Transverse colon (tissue), 4 donors: Measurements from ENCODE around the gene VWA8. TPM values are rescaled to one million over a fixed set of nuclear protein-coding genes. Genes with fewer than 3 reads are reported as not detected.

Experiments used
- DNase-seq: peaks from one replicate; pipeline ENCODE4 v3.0.0-alpha.2; 2019
- H3K27ac ChIP-seq, 4 donors: fragments of 200-600 bp; sonication (generic); 2 replicates each; pipeline ENCODE4 v1.5.1; 2016 to 2018; ENCODE audit warnings: inconsistent platforms in 4 of 4
- H3K27me3 ChIP-seq: fragments of 200-600 bp; sonication (generic); 2 replicates; pipeline ENCODE4 v1.5.1; 2017; ENCODE audit warnings: inconsistent platforms
- H3K36me3 ChIP-seq, 4 donors: fragments of 200-600 bp; sonication (generic); 2 replicates each; pipeline ENCODE4 v1.5.1; 2017 to 2019; ENCODE audit warnings: inconsistent platforms in 4 of 4
- H3K4me1 ChIP-seq, 4 donors: fragments of 200-600 bp; sonication (generic); 2 replicates each; pipeline ENCODE4 v1.5.1; 2017 to 2020; ENCODE audit warnings: inconsistent platforms in 4 of 4
- H3K4me3 ChIP-seq, 4 donors: fragments of 200-600 bp; sonication (generic); 1 replicate in 1 of 4; 2 replicates in 3 of 4; pipeline versions ENCODE4 v1.5.1 to v1.6.1; 2017 to 2019; ENCODE audit warnings: inconsistent platforms in 4 of 4
- H3K9me3 ChIP-seq, 2 donors: fragments of 200-600 bp; sonication (generic); 2 replicates each; pipeline ENCODE4 v1.5.1; 2017 to 2019; ENCODE audit warnings: inconsistent platforms in 2 of 2
- EP300 ChIP-seq: sonication (generic); formaldehyde crosslinking; IDR thresholded peaks from one replicate; pipeline ENCODE4 v1.6.1; 2017; ENCODE audit warnings: antibody characterized with exemption, low read depth
- POLR2A ChIP-seq: fragments of 450-650 bp; IDR thresholded peaks from one replicate; pipeline ENCODE4 v1.6.1; 2016; ENCODE audit warnings: antibody characterized with exemption, mild to moderate bottlenecking, moderate library complexity
- POLR2AphosphoS5 ChIP-seq, 3 donors: sonication (generic); formaldehyde crosslinking; IDR thresholded peaks; one replicate each; pipeline ENCODE4 v1.6.1; 2016; ENCODE audit warnings: antibody characterized with exemption in 3 of 3
- WGBS, 2 donors: methylation state at CpG; one replicate each; pipeline ENCODE4 v1.1.5; 2018; ENCODE audit warnings: low coverage in 1 of 2; 5-methylcytosine and 5-hydroxymethylcytosine counted together
- in situ Hi-C, 4 donors: fragments of 200-750 bp; cut with MboI; loops; one replicate each; pipeline versions ENCODE4 v1.15.0 to v1.15.1; 2017; ENCODE audit warnings: low sequenced_read_pairs in 3 of 4, low pct_ligation_motif_present in 1 of 4, low pct_unique_long_range_greater_than_20kb in 1 of 4
- intact Hi-C: fragments of 100-400 bp; cut with DNase I; formaldehyde crosslinking; loops from one replicate; pipeline ENCODE4 v1.15.1; 2023; ENCODE audit warnings: low total_unique reads
- total RNA-seq, 4 donors: library from RNA; depleted of rRNA; stranded (reverse); fragments of >200 nt; gene quantifications; one replicate each; pipeline ENCODE4 v1.1.0, GENCODE V29; 2016
- TF ChIP-seq, protein P1 (sequence below), 5 experiments: fragments of 200-600 bp in 3 of 5; fragments of 450-650 bp in 2 of 5; sonication (generic) in 3 of 5; IDR thresholded peaks; 1 replicate in 2 of 5; 2 replicates in 3 of 5; pipeline ENCODE4 v1.5.1; 2016 to 2017; ENCODE audit warnings: antibody characterized with exemption in 5 of 5, inconsistent platforms in 3 of 5, mild to moderate bottlenecking in 2 of 5, moderate library complexity in 1 of 5

The VWA8 gene
- total RNA-seq, 4 donors from 2014 or later: 12.7 to 65.1 (median 35.0) TPM

- in situ Hi-C loops (no loop called here), intact Hi-C loops (no loop called here)
- no peaks in the 10 kb centered on the region for H3K9me3 ChIP-seq
- no peak for DNase-seq
- H3K4me3 ChIP-seq: no peak overlapping the region
- H3K27me3 ChIP-seq: no peaks in the 10 kb centered on the region
- H3K4me1 ChIP-seq: peaks cover 0 to 6% (median 2%) of the 10 kb centered on the region in 4 donors
- TF ChIP-seq, protein P1, sequence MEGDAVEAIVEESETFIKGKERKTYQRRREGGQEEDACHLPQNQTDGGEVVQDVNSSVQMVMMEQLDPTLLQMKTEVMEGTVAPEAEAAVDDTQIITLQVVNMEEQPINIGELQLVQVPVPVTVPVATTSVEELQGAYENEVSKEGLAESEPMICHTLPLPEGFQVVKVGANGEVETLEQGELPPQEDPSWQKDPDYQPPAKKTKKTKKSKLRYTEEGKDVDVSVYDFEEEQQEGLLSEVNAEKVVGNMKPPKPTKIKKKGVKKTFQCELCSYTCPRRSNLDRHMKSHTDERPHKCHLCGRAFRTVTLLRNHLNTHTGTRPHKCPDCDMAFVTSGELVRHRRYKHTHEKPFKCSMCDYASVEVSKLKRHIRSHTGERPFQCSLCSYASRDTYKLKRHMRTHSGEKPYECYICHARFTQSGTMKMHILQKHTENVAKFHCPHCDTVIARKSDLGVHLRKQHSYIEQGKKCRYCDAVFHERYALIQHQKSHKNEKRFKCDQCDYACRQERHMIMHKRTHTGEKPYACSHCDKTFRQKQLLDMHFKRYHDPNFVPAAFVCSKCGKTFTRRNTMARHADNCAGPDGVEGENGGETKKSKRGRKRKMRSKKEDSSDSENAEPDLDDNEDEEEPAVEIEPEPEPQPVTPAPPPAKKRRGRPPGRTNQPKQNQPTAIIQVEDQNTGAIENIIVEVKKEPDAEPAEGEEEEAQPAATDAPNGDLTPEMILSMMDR (IDR thresholded peaks at IDR 0.05): no peak
- no peak for TF ChIP-seq EP300
- no peak overlapping the region for H3K27ac ChIP-seq
- H3K36me3 ChIP-seq: no peaks in the 10 kb centered on the region
Observed at GRCh38 chr13:41596190-41596589, 364.7 kb downstream of the VWA8 start.

GRCh38 chr13:41595298-41595697 lies 365.6 kb downstream of the VWA8 start:
- in situ Hi-C loops: no loop called here
- H3K9me3 ChIP-seq: no peaks in the 10 kb centered on the region
- intact Hi-C loops: no loop called here
- H3K27ac ChIP-seq: no peak overlapping the region
- TF ChIP-seq POLR2A (no peak), POLR2AphosphoS5 (IDR thresholded peaks at IDR 0.05) (no peak), EP300 (no peak)
- TF ChIP-seq, protein P1 (IDR thresholded peaks at IDR 0.05): no peak
- no peak overlapping the region for H3K4me3 ChIP-seq
- DNase-seq: no peak
- WGBS, 2 donors: 63 to 79% methylated on average over 1 of the region's 1 CpG
- no peaks in the 10 kb centered on the region for H3K36me3 ChIP-seq
- H3K27me3 ChIP-seq: no peaks in the 10 kb centered on the region
- H3K4me1 ChIP-seq: peaks cover 0 to 6% (median 2%) of the 10 kb centered on the region in 4 donors

- 78 to 89% methylated on average over 2 to 3 of the region's 3 CpGs for WGBS, 2 donors
- intact Hi-C loops: no loop called here
Observed at GRCh38 chr13:41590643-41591042, 370.3 kb downstream of the VWA8 start.

GRCh38 chr13:41590122-41590521 lies 370.8 kb downstream of the VWA8 start:
- no peak for DNase-seq
- Histone ChIP-seq H3K4me1 (no peaks in the 10 kb centered on the region), H3K27ac (no peak overlapping the region), H3K4me3 (no peak overlapping the region), H3K9me3 (no peaks in the 10 kb centered on the region), H3K27me3 (no peaks in the 10 kb centered on the region), H3K36me3 (peaks cover 0 to 3% (median 0%) of the 10 kb centered on the region in 4 donors)
- TF ChIP-seq, protein P1 (IDR thresholded peaks at IDR 0.05): no peak
- TF ChIP-seq EP300 (no peak), POLR2A (no peak), POLR2AphosphoS5 (IDR thresholded peaks at IDR 0.05) (no peak)
- in situ Hi-C loops: no loop called here
- intact Hi-C loops: no loop called here

More at GRCh38 chr13:41590643-41591042, 370.3 kb downstream of the VWA8 start:
- H3K9me3 ChIP-seq: no peaks in the 10 kb centered on the region
- no peak for TF ChIP-seq POLR2AphosphoS5 (IDR thresholded peaks at IDR 0.05)
- no peak for TF ChIP-seq POLR2A
- no peak for TF ChIP-seq EP300
- TF ChIP-seq, protein P1 (IDR thresholded peaks at IDR 0.05): no peak
- in situ Hi-C loops: no loop called here
- H3K4me3 ChIP-seq: no peak overlapping the region
- no peak for DNase-seq
- no peaks in the 10 kb centered on the region for H3K27me3 ChIP-seq
- H3K4me1 ChIP-seq: no peaks in the 10 kb centered on the region
- no peak overlapping the region for H3K27ac ChIP-seq
- peaks cover 0 to 3% (median 0%) of the 10 kb centered on the region in 4 donors for H3K36me3 ChIP-seq
